A549 (cell line): ENCODE data around the gene SLC6A20. TPM values are rescaled to one million over a fixed set of nuclear protein-coding genes. Genes with fewer than 3 reads are reported as not detected.
"Not testable (repeated sequence)": the region's sequence is repeated elsewhere in the genome, so short reads cannot be mapped to it uniquely, and the experiment has no call there.

ENCODE experiments used
- ATAC-seq, 2 experiments: fragments of 200-7000 bp in 1 of 2; fragments of >200 bp in 1 of 2; cut with Nextera tagmentation in 1 of 2; cut with Tn5 transposase in 1 of 2; 3 replicates each; pipeline versions ENCODE4 v1.8.0 to v1.9.1; 2018 to 2020; ENCODE audit warnings: mild to moderate bottlenecking in 1 of 2, moderate library complexity in 1 of 2
- CTCF ChIA-PET: fragments of 300-600 bp; sonication (Branson Sonifier 250); formaldehyde crosslinking; extraction: SDS; loops from one replicate; lab custom pipeline; 2021; ENCODE audit warnings: antibody characterized with exemption, inconsistent platforms; lab: Yijun Ruan, JAX
- POLR2A ChIA-PET: fragments of 350-600 bp; formaldehyde crosslinking; extraction: SDS; loops from one replicate; lab custom pipeline; 2021; ENCODE audit warnings: antibody characterized with exemption, inconsistent platforms; lab: Yijun Ruan, JAX
- DNase-seq, 2 experiments: peaks; one replicate each; pipeline versions ENCODE4 v3.0.0 to v3.0.0-alpha.2; 2011 to 2016; ENCODE audit warnings: low read depth in 1 of 2, low spot score in 1 of 2
- FAIRE-seq: peaks from 2 replicates; lab custom pipeline; 2011; peaks lifted over from hg19 to GRCh38; lab: Jason Lieb, UNC
- H3K27ac ChIP-seq, 2 experiments: fragments of >200 bp; sonication (Bioruptor Twin); formaldehyde crosslinking; 3 replicates each; pipeline ENCODE4 v1.5.1; 2016 to 2017
- H3K4me1 ChIP-seq: fragments of >200 bp; sonication (Bioruptor Twin); formaldehyde crosslinking; 3 replicates; pipeline ENCODE4 v1.6.1; 2016
- H3K4me2 ChIP-seq: fragments of >200 bp; sonication (Bioruptor Twin); formaldehyde crosslinking; 3 replicates; pipeline ENCODE4 v1.6.1; 2016
- H3K4me3 ChIP-seq: fragments of >200 bp; sonication (Bioruptor Twin); formaldehyde crosslinking; 3 replicates; pipeline ENCODE4 v1.5.1; 2016
- H3K9me3 ChIP-seq: fragments of >200 bp; sonication (Bioruptor Twin); formaldehyde crosslinking; 3 replicates; pipeline ENCODE4 v1.6.1; 2016
- BCL3 ChIP-seq: fragments of >200 bp; sonication (Bioruptor Twin); formaldehyde crosslinking; IDR thresholded peaks from 3 replicates; pipeline ENCODE4 v1.6.1; 2016
- CBX2 ChIP-seq: fragments of 200-600 bp; sonication (generic); IDR thresholded peaks from 2 replicates; pipeline ENCODE4 v1.6.1; 2016; ENCODE audit warnings: low read depth, mild to moderate bottlenecking, borderline replicate concordance
- CBX8 ChIP-seq: fragments of 200-600 bp; sonication (generic); IDR thresholded peaks from 2 replicates; pipeline ENCODE4 v1.6.1; 2016
- CEBPB ChIP-seq, 2 experiments: fragments of >200 bp in 1 of 2; sonication (Bioruptor Twin) in 1 of 2; formaldehyde crosslinking in 1 of 2; IDR thresholded peaks; 2 replicates each; pipeline ENCODE4 v1.6.1; 2012 to 2016
- CHD2 ChIP-seq: fragments of 150-350 bp; IDR thresholded peaks from 2 replicates; pipeline ENCODE4 v1.6.1; 2014; ENCODE audit warnings: low read length; ENCODE audit not compliant: partially characterized antibody
- CTCF ChIP-seq: fragments of >200 bp; sonication (Bioruptor Twin); formaldehyde crosslinking; IDR thresholded peaks from 3 replicates; pipeline ENCODE4 v1.5.1; 2016
- ELK1 ChIP-seq: fragments of 150-350 bp; IDR thresholded peaks from 2 replicates; pipeline ENCODE4 v1.6.1; 2014; ENCODE audit warnings: low read depth, mild to moderate bottlenecking, low read length
- EP300 ChIP-seq, 2 experiments: fragments of >200 bp; sonication (Bioruptor Twin); formaldehyde crosslinking; IDR thresholded peaks; 2 replicates in 1 of 2; 3 replicates in 1 of 2; pipeline ENCODE4 v1.6.1; 2016 to 2017
- FOSB ChIP-seq: fragments of 250-450 bp; sonication (Bioruptor Pico); IDR thresholded peaks from 2 replicates; pipeline ENCODE4 v1.5.0; 2020; ENCODE audit warnings: mild to moderate bottlenecking, moderate library complexity
- FOSL2 ChIP-seq, 2 experiments: fragments of 450-650 bp in 1 of 2; fragments of >200 bp in 1 of 2; sonication (Bioruptor Twin) in 1 of 2; formaldehyde crosslinking; IDR thresholded peaks; 2 replicates each; pipeline versions ENCODE4 v1.5.0 to v1.6.1; 2016 to 2020; ENCODE audit warnings: mild to moderate bottlenecking in 1 of 2, moderate library complexity in 1 of 2
- FOXS1 ChIP-seq: fragments of 250-450 bp; sonication (Bioruptor Pico); IDR thresholded peaks from 2 replicates; pipeline ENCODE4 v1.5.0; 2020; ENCODE audit warnings: mild to moderate bottlenecking, moderate library complexity
- HOXA7 ChIP-seq: fragments of 250-450 bp; sonication (Bioruptor Pico); IDR thresholded peaks from 2 replicates; pipeline ENCODE4 v1.5.0; 2020; ENCODE audit warnings: mild to moderate bottlenecking, moderate library complexity
- HOXB13 ChIP-seq: fragments of 250-450 bp; sonication (Bioruptor Pico); IDR thresholded peaks from 2 replicates; pipeline ENCODE4 v1.5.0; 2020; ENCODE audit warnings: low read depth, mild to moderate bottlenecking, moderate library complexity
- KDM5A ChIP-seq: fragments of 200-600 bp; sonication (generic); IDR thresholded peaks from 2 replicates; pipeline ENCODE4 v1.6.1; 2016; ENCODE audit warnings: antibody characterized with exemption, mild to moderate bottlenecking
- NFE2L2 ChIP-seq: fragments of 150-350 bp; conservative IDR thresholded peaks from 2 replicates; pipeline ENCODE4 v1.6.1; 2014; ENCODE audit warnings: low read length
- TFCP2L1 ChIP-seq: fragments of 250-450 bp; sonication (Bioruptor Pico); IDR thresholded peaks from 2 replicates; pipeline ENCODE4 v1.5.0; 2021; ENCODE audit warnings: mild to moderate bottlenecking
- TP53 ChIP-seq: fragments of 250-450 bp; sonication (Bioruptor Pico); IDR thresholded peaks from 2 replicates; pipeline ENCODE4 v1.5.0; 2021; ENCODE audit warnings: mild to moderate bottlenecking, moderate library complexity
- USF2 ChIP-seq: fragments of 450-650 bp; IDR thresholded peaks from 2 replicates; pipeline ENCODE4 v1.6.1; 2014; ENCODE audit warnings: antibody characterized with exemption
- WGBS: methylation state at CpG from one replicate; pipeline ENCODE4 v1.1.6; 2017; ENCODE audit errors: missing lambda C conversion rate; 5-methylcytosine and 5-hydroxymethylcytosine counted together
- polyA plus RNA-seq, 4 experiments: library from polyadenylated mRNA; depleted of rRNA in 3 of 4; stranded (reverse); fragments of >200 nt; fragmentation: RNase III in 1 of 4; extraction: RNeasy Plus Mini Kit Qiagen cat#74134 plus additional on column Dnase treatment in 1 of 4; gene quantifications; 2 replicates in 3 of 4; 3 replicates in 1 of 4; pipeline ENCODE4 v1.2.3, GENCODE V29; 2011 to 2017

SLC6A20 gene
- polyA plus RNA-seq, 2 of the 4 experiments (the other 2 are of a cell fraction) = not detected

GRCh38 chr3:45759851-45760250, 36.5 kb downstream of the SLC6A20 start:
- ATAC-seq (no peak), FAIRE-seq (no peak), DNase-seq (no peak)
- Histone ChIP-seq H3K4me1 (no peaks in the 10 kb centered on the region), H3K4me3 (no peak overlapping the region), H3K4me2 (no peak overlapping the region), H3K9me3 (no peaks in the 10 kb centered on the region), H3K27ac (no peak overlapping the region)
- ChIA-PET CTCF (interaction anchor here (1.0 to 5.8 kb wide), 15 partner anchors 9 to 323 kb away, joined by 3 to 50 read pairs (median 4); no protein-coding TSS in a partner anchor), POLR2A (no interaction called here)
- WGBS = 68% methylated on average over 12 of the region's 12 CpGs
- TF ChIP-seq ELK1 = no peak
- TF ChIP-seq BCL3 = no peak
- TF ChIP-seq CBX2 = no peak
- no peak for TF ChIP-seq FOSL2 (IDR thresholded peaks at IDR 0.05)
- no peak for TF ChIP-seq FOSL2 (CRISPR knock-in tag; IDR thresholded peaks at IDR 0.05)
- TF ChIP-seq KDM5A = no peak
- TF ChIP-seq HOXB13 (CRISPR knock-in tag) = no peak

- FAIRE-seq (no peak), DNase-seq (no peak), ATAC-seq (no peak)
- no peaks in the 10 kb centered on the region for H3K4me1 ChIP-seq
- H3K9me3 ChIP-seq = no peaks in the 10 kb centered on the region
- ChIA-PET CTCF (interaction anchor here (1.3 to 5.8 kb wide), 5 partner anchors 9 to 320 kb away, joined by 3 to 50 read pairs (median 38); no protein-coding TSS in a partner anchor), POLR2A (no interaction called here)
- H3K27ac ChIP-seq = no peak overlapping the region
- H3K4me2 ChIP-seq = no peak overlapping the region
- WGBS = 62% methylated on average over 15 of the region's 16 CpGs
- H3K4me3 ChIP-seq = no peak overlapping the region
- TF ChIP-seq NFE2L2 (no peak), CTCF (no peak), CBX8 (no peak), CEBPB (IDR thresholded peaks at IDR 0.05) (no peak), EP300 (IDR thresholded peaks at IDR 0.05) (no peak), CHD2 (no peak), USF2 (no peak), FOXS1 (CRISPR knock-in tag) (no peak), KDM5A (no peak), FOSB (CRISPR knock-in tag) (no peak), HOXA7 (CRISPR knock-in tag) (no peak), TP53 (no peak), TFCP2L1 (CRISPR knock-in tag) (no peak)
These were observed 37.5 kb downstream of the SLC6A20 start for GRCh38 chr3:45758871-45759270.

- H3K9me3 ChIP-seq, H3K27ac ChIP-seq, H3K4me1 ChIP-seq, DNase-seq, H3K4me2 ChIP-seq, H3K4me3 ChIP-seq, ATAC-seq, POLR2A ChIA-PET, FAIRE-seq, CTCF ChIA-PET: not testable (repeated sequence)
- 83% methylated on average over 6 of the region's 7 CpGs for WGBS
These were observed 39.2 kb downstream of the SLC6A20 start for GRCh38 chr3:45757141-45757540.
